MCF 10A (cell line): ENCODE results near the gene HSPA12A. TPM values are rescaled to one million over a fixed set of nuclear protein-coding genes. Genes with fewer than 3 reads are reported as not detected.

Experiments used
- BruUV-seq: library from RNA; stranded (reverse); fragments of 400-500 nt; replicated peaks from 2 replicates; lab custom pipeline; 2021; lab: Mats Ljungman, UMichigan
- CTCF ChIA-PET: fragments of 300-600 bp; sonication (Branson Sonifier 250); formaldehyde crosslinking; extraction: SDS; loops from one replicate; lab custom pipeline; 2021; ENCODE audit warnings: antibody characterized with exemption, inconsistent platforms; lab: Yijun Ruan, JAX
- POLR2A ChIA-PET: fragments of 300-600, 350-650 bp; sonication (Branson Sonifier 250); formaldehyde crosslinking; extraction: SDS; loops from one replicate; lab custom pipeline; 2020; ENCODE audit warnings: antibody characterized with exemption, inconsistent platforms; lab: Yijun Ruan, JAX
- DNase-seq: peaks from one replicate; pipeline ENCODE4 v3.0.0-alpha.2; 2018; ENCODE audit not compliant: unreplicated experiment
- H3K27ac Mint-ChIP-seq: one replicate; pipeline ENCODE4 v1.8.0; 2022; ENCODE audit warnings: mild to moderate bottlenecking, low read depth, mixed read lengths; ENCODE audit not compliant: unreplicated experiment
- H3K27me3 Mint-ChIP-seq: one replicate; pipeline ENCODE4 v1.8.0; 2022; ENCODE audit warnings: mixed read lengths; ENCODE audit not compliant: insufficient read depth, unreplicated experiment
- H3K36me3 Mint-ChIP-seq: one replicate; pipeline ENCODE4 v1.8.0; 2022; ENCODE audit warnings: mild to moderate bottlenecking, moderate library complexity, mixed read lengths; ENCODE audit not compliant: insufficient read depth, unreplicated experiment
- H3K4me1 Mint-ChIP-seq: one replicate; pipeline ENCODE4 v1.8.0; 2022; ENCODE audit warnings: mixed read lengths; ENCODE audit not compliant: insufficient read depth, unreplicated experiment
- H3K4me3 Mint-ChIP-seq: one replicate; pipeline ENCODE4 v1.8.0; 2022; ENCODE audit warnings: mild to moderate bottlenecking, moderate library complexity, mixed read lengths; ENCODE audit not compliant: unreplicated experiment
- H3K9me3 Mint-ChIP-seq: one replicate; pipeline ENCODE4 v1.8.0; 2022; ENCODE audit warnings: mixed read lengths; ENCODE audit not compliant: unreplicated experiment
- CTCF ChIP-seq: fragments of 200-600 bp; IDR thresholded peaks from one replicate; pipeline ENCODE4 v1.8.0; 2022; ENCODE audit warnings: antibody characterized with exemption, mild to moderate bottlenecking; ENCODE audit not compliant: unreplicated experiment
- intact Hi-C: fragments of 100-400 bp; cut with micrococcal nuclease; formaldehyde crosslinking; loops from 2 replicates; pipeline ENCODE4 v1.14.1; 2022
- total RNA-seq: library from RNA; stranded (reverse); gene quantifications from 2 replicates; pipeline ENCODE4 v1.2.3, GENCODE V29; 2022

Gene HSPA12A
- total RNA-seq, 1 experiment from 2014 or later, result 9.1 TPM

- no peak overlapping the region for H3K4me3 Mint-ChIP-seq
- no peak overlapping the region for H3K27ac Mint-ChIP-seq
- intact Hi-C loops, result no loop called here
- no peaks in the 10 kb centered on the region for H3K36me3 Mint-ChIP-seq
- CTCF ChIA-PET, result interaction anchor here (0.6 to 1.2 kb wide), 4 partner anchors 17 to 1706 kb away, joined by 3 to 11 read pairs (median 4); no protein-coding TSS in a partner anchor
- no peaks in the 10 kb centered on the region for H3K4me1 Mint-ChIP-seq
- no peak for DNase-seq
- no peak for TF ChIP-seq CTCF
- no TSS peak for BruUV-seq
- H3K9me3 Mint-ChIP-seq, result no peaks in the 10 kb centered on the region
- H3K27me3 Mint-ChIP-seq, result no peaks in the 10 kb centered on the region
- POLR2A ChIA-PET, result interaction anchor here (0.7 kb wide), 1 partner anchor 26 kb away, joined by 3 read pairs; no protein-coding TSS in a partner anchor
These were observed 81.5 kb downstream of the HSPA12A start for GRCh38 chr10:116660860-116661259.

GRCh38 chr10:116659049-116659670 is 83.2 kb downstream of the HSPA12A start:
- no peaks in the 10 kb centered on the region for H3K9me3 Mint-ChIP-seq

GRCh38 chr10:116657863-116658551 is 84.4 kb downstream of the HSPA12A start:
- CTCF ChIA-PET, result interaction anchor here (0.9 to 1.1 kb wide), 2 partner anchors 18 to 129 kb away, joined by 3 to 6 read pairs; no protein-coding TSS in a partner anchor
- no peak overlapping the region for H3K27ac Mint-ChIP-seq
- no peaks in the 10 kb centered on the region for H3K36me3 Mint-ChIP-seq
- no peaks in the 10 kb centered on the region for H3K4me1 Mint-ChIP-seq
- no peak for DNase-seq
- BruUV-seq, result no TSS peak
- no peaks in the 10 kb centered on the region for H3K27me3 Mint-ChIP-seq
- no peak overlapping the region for H3K4me3 Mint-ChIP-seq
- POLR2A ChIA-PET, result interaction anchor here (0.6 kb wide), 1 partner anchor 428 kb away, joined by 6 read pairs; no protein-coding TSS in a partner anchor
- intact Hi-C loops, result no loop called here
- TF ChIP-seq CTCF, result no peak
- H3K9me3 Mint-ChIP-seq, result no peaks in the 10 kb centered on the region

More at GRCh38 chr10:116659049-116659670, 83.2 kb downstream of the HSPA12A start:
- ChIA-PET POLR2A (no interaction called here), CTCF (interaction anchor here (0.9 kb wide), 2 partner anchors 17 to 129 kb away, joined by 3 read pairs; no protein-coding TSS in a partner anchor)
- H3K4me3 Mint-ChIP-seq, result no peak overlapping the region
- intact Hi-C loops, result no loop called here
- DNase-seq, result no peak
- no peak for TF ChIP-seq CTCF
- H3K27me3 Mint-ChIP-seq, result no peaks in the 10 kb centered on the region
- H3K36me3 Mint-ChIP-seq, result no peaks in the 10 kb centered on the region
- no peaks in the 10 kb centered on the region for H3K4me1 Mint-ChIP-seq
- no TSS peak for BruUV-seq
- H3K27ac Mint-ChIP-seq, result no peak overlapping the region

- H3K4me1 Mint-ChIP-seq, result no peaks in the 10 kb centered on the region
- POLR2A ChIA-PET, result no interaction called here
- BruUV-seq, result no TSS peak
These were observed 86.3 kb downstream of the HSPA12A start for GRCh38 chr10:116656044-116656443.

More at GRCh38 chr10:116656044-116656443, 86.3 kb downstream of the HSPA12A start:
- peaks cover 13% of the 10 kb centered on the region for H3K27me3 Mint-ChIP-seq
- no peaks in the 10 kb centered on the region for H3K9me3 Mint-ChIP-seq
- TF ChIP-seq CTCF, result no peak
- no peak overlapping the region for H3K27ac Mint-ChIP-seq
- intact Hi-C loops, result no loop called here
- H3K36me3 Mint-ChIP-seq, result no peaks in the 10 kb centered on the region
- CTCF ChIA-PET, result interaction anchor here (0.5 to 1.3 kb wide), 2 partner anchors 25 to 511 kb away, joined by 3 read pairs; no protein-coding TSS in a partner anchor
- no peak overlapping the region for H3K4me3 Mint-ChIP-seq
- no peak for DNase-seq
